NCI-H82 treated with DMSO at 0.1 percent for 48 hours (cell line): ENCODE data around the gene TBCA.
"Not testable (repeated sequence)": the region's sequence is repeated elsewhere in the genome, so short reads cannot be mapped to it uniquely, and the experiment has no call there.

Source experiments
- DNase-seq: peaks from one replicate; lab custom pipeline; 2025; ENCODE audit not compliant: unreplicated experiment; lab: John Stamatoyannopoulos, UW

TBCA gene

DNA sequence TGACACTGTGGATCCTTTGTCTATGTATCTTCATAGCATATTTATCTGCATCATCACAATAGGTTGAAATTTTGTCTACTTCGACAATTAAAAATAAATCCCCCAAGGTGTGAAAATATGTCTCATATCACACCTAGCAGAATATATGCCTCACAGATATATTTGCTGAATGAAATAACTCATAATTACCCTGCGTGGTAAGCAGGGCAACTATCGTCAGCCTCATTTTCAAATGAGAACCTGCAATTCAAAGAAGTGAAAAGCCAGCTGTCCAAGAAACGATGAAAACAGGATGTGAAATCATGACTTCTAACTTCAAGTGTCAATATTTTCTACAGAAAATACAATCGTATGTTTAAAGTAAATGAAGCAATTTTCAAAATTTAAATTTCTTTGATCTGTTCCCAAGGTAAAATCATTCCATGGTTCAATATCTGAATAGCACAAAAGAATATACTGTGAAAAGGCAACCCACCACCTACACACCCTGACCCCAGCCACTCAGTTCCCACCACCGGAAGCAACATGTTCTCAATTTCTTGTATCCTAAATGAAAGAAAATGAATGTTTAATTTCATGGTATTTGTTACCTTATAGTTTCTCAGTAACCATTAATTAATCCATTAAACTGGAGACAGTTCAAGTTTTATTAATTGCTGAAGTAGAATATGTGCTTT is 57.1 kb downstream of the TBCA start:
- no peak for DNase-seq

GRCh38 chr5:77709993-77710685 is 66.0 kb downstream of the TBCA start:
- no peak for DNase-seq

DNA sequence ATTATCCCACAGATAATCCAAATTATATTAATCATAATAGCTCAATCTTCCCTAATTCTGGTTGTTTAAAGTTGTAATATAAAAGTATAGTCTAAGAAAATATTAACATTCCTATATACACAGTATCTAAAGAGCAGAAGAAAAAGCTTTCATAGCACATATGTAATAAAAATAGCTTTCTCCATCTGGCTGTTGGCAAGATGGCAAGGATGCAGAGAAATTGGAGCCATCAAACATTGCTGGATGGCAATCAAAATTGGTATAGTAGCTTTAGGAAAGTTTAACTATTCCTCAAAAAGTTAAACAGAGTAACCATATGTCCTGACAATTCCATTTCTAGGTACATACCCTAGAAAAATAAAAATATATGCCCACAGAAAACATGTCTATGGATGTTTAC is 66.8 kb downstream of the TBCA start:
- no peak for DNase-seq

DNA sequence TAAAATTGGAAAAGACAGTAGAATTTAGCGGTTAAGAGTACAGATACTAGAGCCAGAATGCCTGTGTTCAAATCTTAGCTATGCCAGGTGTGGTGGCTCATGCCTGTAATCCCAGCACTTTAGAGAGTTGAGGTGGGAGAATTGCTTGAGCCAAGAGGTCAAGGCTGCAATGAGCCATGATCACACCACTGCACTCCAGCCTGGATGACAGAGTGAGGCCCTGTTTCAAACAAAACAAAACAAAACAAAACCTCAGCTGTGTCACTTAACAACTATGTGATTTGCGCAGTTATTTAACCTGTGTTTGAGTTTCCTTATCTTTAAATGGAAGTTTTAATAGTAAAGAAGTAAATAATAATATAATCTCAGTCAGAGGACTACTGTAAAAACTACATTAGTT is 68.3 kb downstream of the TBCA start:
- DNase-seq: no peak

- not testable (repeated sequence) for DNase-seq
These were observed 76.6 kb downstream of the TBCA start for GRCh38 chr5:77699569-77699968.

GRCh38 chr5:77698920-77699319 is 77.2 kb downstream of the TBCA start:
- no peak for DNase-seq

DNA sequence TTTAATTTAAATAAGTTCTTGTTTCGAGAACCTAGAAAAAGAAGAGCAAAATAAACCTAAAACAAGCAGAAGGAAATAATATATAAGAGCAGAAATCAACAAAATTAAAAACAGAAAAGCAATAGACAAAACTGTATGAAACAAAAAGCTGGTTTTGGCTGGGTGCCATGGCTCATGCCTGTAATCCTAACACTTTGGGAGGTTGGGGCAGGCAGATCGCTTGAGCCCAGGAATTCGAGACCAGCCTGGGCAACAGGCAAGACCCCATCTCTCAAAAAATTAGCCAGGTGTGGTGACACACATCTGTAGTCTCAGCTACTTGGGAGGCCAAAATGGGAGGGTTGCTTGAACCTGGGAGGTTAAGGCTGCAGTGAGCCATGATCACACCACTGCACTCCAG is 78.4 kb downstream of the TBCA start:
- no peak for DNase-seq

DNA sequence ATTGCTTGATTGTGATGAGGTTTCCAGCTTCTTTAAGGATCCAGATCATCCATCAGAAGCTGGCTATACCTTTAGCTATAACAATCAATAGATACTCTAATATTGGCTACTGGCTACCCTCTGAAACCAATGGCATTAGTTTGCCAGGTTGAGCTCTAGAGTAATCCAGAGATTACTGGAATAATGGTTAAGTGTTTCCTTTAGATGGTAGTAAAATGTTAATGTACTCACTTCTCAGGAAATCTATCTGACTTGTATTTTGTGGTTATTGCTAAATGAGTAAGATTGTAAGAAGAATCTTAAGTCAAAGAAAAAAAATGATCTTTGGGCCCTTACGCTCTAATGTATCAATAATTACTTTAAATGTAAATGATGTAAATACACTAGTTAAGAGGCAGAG is 80.0 kb downstream of the TBCA start:
- DNase-seq: no peak

DNA sequence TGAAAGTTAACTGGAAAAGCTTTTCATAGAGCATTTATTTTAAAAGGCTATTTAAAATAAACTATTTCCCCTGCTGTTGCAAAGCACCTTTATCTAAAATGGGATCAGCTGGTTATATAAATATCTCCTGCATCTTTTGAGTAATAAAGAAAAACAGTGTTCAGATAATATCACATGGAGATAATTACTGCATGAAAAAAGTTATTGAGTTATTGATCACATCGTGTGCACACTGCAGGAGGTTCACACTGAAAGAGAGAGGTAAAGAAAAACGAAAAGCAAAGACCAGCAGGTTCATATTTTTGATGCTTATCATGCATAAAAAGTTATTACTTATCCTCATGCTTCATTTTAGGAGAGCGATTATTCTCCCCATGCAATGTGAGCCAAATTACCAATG is 82.2 kb downstream of the TBCA start:
- DNase-seq: no peak

- no peak for DNase-seq
These were observed 92.9 kb downstream of the TBCA start for GRCh38 chr5:77683171-77683732.

GRCh38 chr5:77670526-77670925 is 105.6 kb downstream of the TBCA start:
- no peak for DNase-seq

GRCh38 chr5:77669677-77670076 is 106.5 kb downstream of the TBCA start:
- DNase-seq: no peak

DNA sequence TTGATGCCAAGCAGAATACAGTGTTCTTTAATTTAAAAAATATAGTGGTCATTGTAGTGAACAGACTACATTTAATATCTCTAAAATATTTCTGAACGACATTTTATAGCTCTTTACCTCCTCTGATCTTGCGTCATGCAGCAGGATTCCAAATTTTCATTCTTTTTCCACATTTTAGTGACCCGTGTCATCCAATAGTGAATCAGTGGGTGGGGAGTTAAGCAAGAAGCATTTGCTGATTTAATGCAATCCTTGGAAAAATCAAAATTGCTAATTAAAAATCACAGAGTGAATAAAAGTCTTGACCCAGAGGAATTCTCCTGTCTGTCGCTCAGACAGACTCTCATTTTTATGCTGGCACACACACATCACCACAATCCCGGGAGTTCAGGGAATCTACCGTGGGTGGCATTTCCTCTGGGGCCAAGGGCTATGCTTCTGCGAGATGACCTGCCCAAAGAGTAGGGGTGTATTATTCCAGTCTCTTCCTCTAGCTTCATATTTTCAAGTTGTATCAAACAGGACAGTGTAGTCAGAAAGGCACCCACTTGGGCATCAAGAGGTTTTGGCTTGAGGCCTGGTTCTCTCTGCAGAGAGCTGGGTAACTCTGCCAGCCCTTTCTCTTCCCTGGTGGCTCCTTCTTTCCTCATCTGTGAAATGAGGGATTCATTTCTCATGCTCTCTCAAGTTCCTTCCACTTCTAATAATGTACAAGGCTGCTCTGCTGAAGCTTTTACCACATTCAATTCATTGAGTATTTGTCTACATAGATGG is 112.9 kb downstream of the TBCA start:
- no peak for DNase-seq

DNA sequence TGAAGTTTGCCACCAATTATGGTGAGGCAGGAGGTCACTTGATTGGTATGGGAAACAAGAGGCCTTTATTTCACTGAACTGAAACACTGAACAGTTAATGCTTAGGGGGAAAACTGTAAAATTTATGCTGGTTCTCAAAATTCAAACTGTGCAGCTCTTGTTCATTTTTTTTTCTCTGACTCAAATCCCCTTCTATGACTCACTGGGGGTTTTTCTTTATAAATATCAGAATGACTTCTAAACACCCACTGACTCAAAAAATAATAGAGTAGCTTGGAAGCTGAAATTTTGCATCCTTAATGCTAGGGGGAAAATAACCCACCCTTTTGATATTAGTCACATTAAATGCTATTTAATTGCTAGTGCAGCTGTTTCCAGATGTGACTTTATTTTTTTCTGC is 113.5 kb downstream of the TBCA start:
- DNase-seq: no peak

- no peak for DNase-seq
These were observed 117.5 kb downstream of the TBCA start for GRCh38 chr5:77658662-77659061.

- DNase-seq: no peak
These were observed 124.8 kb downstream of the TBCA start for GRCh38 chr5:77651343-77651742.

- no peak for DNase-seq
These were observed 125.5 kb downstream of the TBCA start for GRCh38 chr5:77650686-77651085.

DNA sequence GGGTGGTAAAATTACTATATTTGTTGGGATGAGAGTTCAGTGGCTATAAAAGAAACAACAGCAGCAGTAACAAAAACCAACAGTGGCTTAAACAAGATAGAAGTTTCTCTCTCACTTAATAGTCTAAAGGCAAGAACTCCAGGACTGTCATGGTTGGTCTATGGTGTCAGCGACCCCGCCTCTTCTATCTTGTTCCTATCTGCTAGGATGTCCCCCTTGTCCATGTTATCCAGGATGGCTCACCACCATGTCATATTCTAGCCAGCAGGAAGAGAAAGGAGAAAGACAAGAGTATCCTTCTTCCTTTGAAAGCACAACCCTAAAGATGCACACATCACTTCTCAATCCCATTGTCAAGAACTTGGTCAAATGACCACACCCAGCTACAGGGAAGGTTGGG is 126.4 kb downstream of the TBCA start:
- DNase-seq: no peak

GRCh38 chr5:77645995-77646639 is 130.0 kb downstream of the TBCA start:
- no peak for DNase-seq

- no peak for DNase-seq
These were observed 130.8 kb downstream of the TBCA start for GRCh38 chr5:77645158-77645994.
